NCI-H345 treated with DMSO at 0.1 percent for 48 hours (cell line): ENCODE measurements around the gene SPIRE2.
"Not testable (repeated sequence)": the region's sequence is repeated elsewhere in the genome, so short reads cannot be mapped to it uniquely, and the experiment has no call there.

ENCODE experiments used
- DNase-seq: peaks from one replicate; lab custom pipeline; 2025; ENCODE audit not compliant: unreplicated experiment; lab: John Stamatoyannopoulos, UW

The SPIRE2 gene

GRCh38 chr16:89863741-89864526, 35.7 kb downstream of the SPIRE2 start:
- DNase-seq = no peak

- no peak for DNase-seq
These were observed 36.2 kb downstream of the SPIRE2 start for GRCh38 chr16:89864527-89864820.

- no peak for DNase-seq
These were observed 39.6 kb downstream of the SPIRE2 start for GRCh38 chr16:89867918-89868317.

- no peak for DNase-seq
These were observed 41.6 kb downstream of the SPIRE2 start for GRCh38 chr16:89869911-89870310.

GRCh38 chr16:89870440-89870839, 42.2 kb downstream of the SPIRE2 start:
- no peak for DNase-seq

- no peak for DNase-seq
These were observed 43.6 kb downstream of the SPIRE2 start for GRCh38 chr16:89871895-89872294.

GRCh38 chr16:89873109-89873971, 45.1 kb downstream of the SPIRE2 start, which contains the start of gene TCF25:
TCF25 (plus strand) TSS chr16:89873592; CDS start chr16:89873668, 76 bp downstream.
- DNase-seq = peak; percentile 56

- DNase-seq = peak; percentile 63
These were observed 45.9 kb downstream of the SPIRE2 start for GRCh38 chr16:89873972-89874689.

- not testable (repeated sequence) for DNase-seq
These were observed 50.8 kb downstream of the SPIRE2 start for GRCh38 chr16:89879123-89879522.

- DNase-seq = no peak
These were observed 52.4 kb downstream of the SPIRE2 start for GRCh38 chr16:89880477-89881367.

GRCh38 chr16:89881368-89881730, 53.1 kb downstream of the SPIRE2 start:
- no peak for DNase-seq

GRCh38 chr16:89883346-89884040, 55.2 kb downstream of the SPIRE2 start:
- no peak for DNase-seq

- no peak for DNase-seq
These were observed 55.8 kb downstream of the SPIRE2 start for GRCh38 chr16:89884041-89884421.

- DNase-seq = no peak
These were observed 59.0 kb downstream of the SPIRE2 start for GRCh38 chr16:89887243-89887642.

GRCh38 chr16:89890200-89890599, 61.9 kb downstream of the SPIRE2 start:
- DNase-seq = no peak

- no peak for DNase-seq
These were observed 62.8 kb downstream of the SPIRE2 start for GRCh38 chr16:89890886-89891657.

- no peak for DNase-seq
These were observed 63.9 kb downstream of the SPIRE2 start for GRCh38 chr16:89892055-89892630.

GRCh38 chr16:89892635-89893034, 64.4 kb downstream of the SPIRE2 start:
- DNase-seq = no peak
